Suprapubic skin (tissue), 4 donors: ENCODE results near the gene MYLK4. TPM values are rescaled to one million over a fixed set of nuclear protein-coding genes. Genes with fewer than 3 reads are reported as not detected.

Experiments used
- DNase-seq, 2 donors: peaks; one replicate each; pipeline ENCODE4 v3.0.0-alpha.2; 2019; ENCODE audit warnings: low spot score in 2 of 2
- H3K27ac ChIP-seq: fragments of 200-600 bp; sonication (generic); one replicate; pipeline ENCODE4 v1.5.1; 2019
- H3K27me3 ChIP-seq: fragments of 200-600 bp; sonication (generic); one replicate; pipeline ENCODE4 v1.5.1; 2019
- H3K36me3 ChIP-seq: fragments of 200-600 bp; sonication (generic); one replicate; pipeline ENCODE4 v1.5.1; 2019
- H3K4me1 ChIP-seq: fragments of 200-600 bp; sonication (generic); one replicate; pipeline ENCODE4 v1.5.1; 2019
- H3K4me3 ChIP-seq: fragments of 200-600 bp; sonication (generic); one replicate; pipeline ENCODE4 v1.5.1; 2019; ENCODE audit warnings: mild to moderate bottlenecking
- H3K9me3 ChIP-seq: fragments of 200-600 bp; sonication (generic); one replicate; pipeline ENCODE4 v1.5.1; 2019
- EP300 ChIP-seq: sonication (generic); formaldehyde crosslinking; IDR thresholded peaks from one replicate; pipeline ENCODE4 v1.6.1; 2017; ENCODE audit warnings: antibody characterized with exemption
- POLR2A ChIP-seq, 2 donors: fragments of 450-650 bp; IDR thresholded peaks; one replicate each; pipeline ENCODE4 v1.6.1; 2017; ENCODE audit warnings: antibody characterized with exemption in 2 of 2, mild to moderate bottlenecking in 2 of 2, moderate library complexity in 2 of 2
- POLR2AphosphoS5 ChIP-seq, 3 donors: sonication (generic); formaldehyde crosslinking; IDR thresholded peaks; one replicate each; pipeline ENCODE4 v1.6.1; 2017; ENCODE audit warnings: antibody characterized with exemption in 3 of 3
- WGBS: methylation state at CpG from one replicate; pipeline ENCODE4 v1.1.5; 2018; 5-methylcytosine and 5-hydroxymethylcytosine counted together
- total RNA-seq, 4 donors: library from RNA; depleted of rRNA; stranded (reverse); fragments of >200 nt; gene quantifications; one replicate each; pipeline ENCODE4 v1.1.0, GENCODE V29; 2016
- TF ChIP-seq, protein P1 (sequence below), 2 donors: fragments of 200-600 bp in 1 of 2; fragments of 450-650 bp in 1 of 2; sonication (generic) in 1 of 2; IDR thresholded peaks; one replicate each; pipeline ENCODE4 v1.5.1; 2016 to 2019; ENCODE audit warnings: antibody characterized with exemption in 2 of 2, mild to moderate bottlenecking in 1 of 2, moderate library complexity in 1 of 2

Gene MYLK4
- total RNA-seq, 4 donors from 2014 or later, result 1.8 to 6.6 (median 3.5) TPM

- TF ChIP-seq POLR2A (IDR thresholded peaks at IDR 0.05) (no peak), POLR2AphosphoS5 (IDR thresholded peaks at IDR 0.05) (no peak)
- 93% methylated on average over 4 of the region's 4 CpGs for WGBS
Measured at GRCh38 chr6:2617729-2618128, 133.0 kb downstream of the MYLK4 start.

DNA sequence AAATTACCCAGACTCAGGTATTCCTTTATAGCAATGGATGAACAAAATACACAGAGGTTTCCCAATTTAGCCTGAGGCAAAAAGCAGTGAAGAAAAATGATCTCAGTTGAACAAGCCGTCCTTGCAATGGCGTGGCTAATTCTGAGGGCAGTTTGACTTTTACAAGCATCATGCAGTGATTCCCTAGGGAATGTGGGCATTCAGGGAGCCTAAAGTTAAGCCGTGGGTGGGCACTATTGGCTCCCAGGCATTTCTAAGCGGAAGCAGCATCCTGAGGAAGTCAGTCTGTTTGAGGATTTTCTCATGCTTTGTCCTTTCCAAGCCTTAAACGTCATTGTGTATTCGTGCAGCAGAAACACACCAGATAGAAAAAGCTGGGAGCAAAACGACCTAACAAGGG is 133.9 kb downstream of the MYLK4 start:
- no peak overlapping the region for H3K27ac ChIP-seq
- H3K4me1 ChIP-seq, result no peaks in the 10 kb centered on the region
- H3K36me3 ChIP-seq, result no peaks in the 10 kb centered on the region
- no peaks in the 10 kb centered on the region for H3K9me3 ChIP-seq
- no peak for DNase-seq
- no peak for TF ChIP-seq POLR2AphosphoS5 (IDR thresholded peaks at IDR 0.05)
- no peak for TF ChIP-seq EP300
- peaks cover 6% of the 10 kb centered on the region for H3K27me3 ChIP-seq
- 74% methylated on average over 7 of the region's 7 CpGs for WGBS
- H3K4me3 ChIP-seq, result no peak overlapping the region

More at GRCh38 chr6:2617729-2618128, 133.0 kb downstream of the MYLK4 start:
- DNase-seq, result no peak
- no peaks in the 10 kb centered on the region for H3K9me3 ChIP-seq
- no peaks in the 10 kb centered on the region for H3K4me1 ChIP-seq
- no peak overlapping the region for H3K4me3 ChIP-seq
- no peaks in the 10 kb centered on the region for H3K36me3 ChIP-seq
- H3K27ac ChIP-seq, result no peak overlapping the region
- peaks cover 6% of the 10 kb centered on the region for H3K27me3 ChIP-seq

- DNase-seq, result no peak
- no peak overlapping the region for H3K27ac ChIP-seq
- WGBS, result 45% methylated on average over 3 of the region's 3 CpGs
- no peak overlapping the region for H3K4me3 ChIP-seq
- H3K9me3 ChIP-seq, result no peaks in the 10 kb centered on the region
- H3K36me3 ChIP-seq, result no peaks in the 10 kb centered on the region
- H3K27me3 ChIP-seq, result peaks cover 6% of the 10 kb centered on the region
- TF ChIP-seq POLR2A (IDR thresholded peaks at IDR 0.05), result no peak
- TF ChIP-seq, protein P1, sequence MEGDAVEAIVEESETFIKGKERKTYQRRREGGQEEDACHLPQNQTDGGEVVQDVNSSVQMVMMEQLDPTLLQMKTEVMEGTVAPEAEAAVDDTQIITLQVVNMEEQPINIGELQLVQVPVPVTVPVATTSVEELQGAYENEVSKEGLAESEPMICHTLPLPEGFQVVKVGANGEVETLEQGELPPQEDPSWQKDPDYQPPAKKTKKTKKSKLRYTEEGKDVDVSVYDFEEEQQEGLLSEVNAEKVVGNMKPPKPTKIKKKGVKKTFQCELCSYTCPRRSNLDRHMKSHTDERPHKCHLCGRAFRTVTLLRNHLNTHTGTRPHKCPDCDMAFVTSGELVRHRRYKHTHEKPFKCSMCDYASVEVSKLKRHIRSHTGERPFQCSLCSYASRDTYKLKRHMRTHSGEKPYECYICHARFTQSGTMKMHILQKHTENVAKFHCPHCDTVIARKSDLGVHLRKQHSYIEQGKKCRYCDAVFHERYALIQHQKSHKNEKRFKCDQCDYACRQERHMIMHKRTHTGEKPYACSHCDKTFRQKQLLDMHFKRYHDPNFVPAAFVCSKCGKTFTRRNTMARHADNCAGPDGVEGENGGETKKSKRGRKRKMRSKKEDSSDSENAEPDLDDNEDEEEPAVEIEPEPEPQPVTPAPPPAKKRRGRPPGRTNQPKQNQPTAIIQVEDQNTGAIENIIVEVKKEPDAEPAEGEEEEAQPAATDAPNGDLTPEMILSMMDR (IDR thresholded peaks at IDR 0.05), result no peak
- TF ChIP-seq POLR2AphosphoS5 (IDR thresholded peaks at IDR 0.05), result no peak
- no peak for TF ChIP-seq EP300
- no peaks in the 10 kb centered on the region for H3K4me1 ChIP-seq
Measured at GRCh38 chr6:2615251-2615650, 135.5 kb downstream of the MYLK4 start.

- peaks cover 6% of the 10 kb centered on the region for H3K27me3 ChIP-seq
- H3K36me3 ChIP-seq, result no peaks in the 10 kb centered on the region
- no peaks in the 10 kb centered on the region for H3K9me3 ChIP-seq
- H3K4me3 ChIP-seq, result no peak overlapping the region
- no peak for DNase-seq
- no peak overlapping the region for H3K27ac ChIP-seq
- H3K4me1 ChIP-seq, result no peaks in the 10 kb centered on the region
- 85% methylated on average over 5 of the region's 5 CpGs for WGBS
- TF ChIP-seq, protein P1 (IDR thresholded peaks at IDR 0.05), result no peak
- TF ChIP-seq EP300 (no peak), POLR2AphosphoS5 (IDR thresholded peaks at IDR 0.05) (no peak), POLR2A (IDR thresholded peaks at IDR 0.05) (no peak)
Measured at GRCh38 chr6:2614846-2615245, 135.9 kb downstream of the MYLK4 start.

DNA sequence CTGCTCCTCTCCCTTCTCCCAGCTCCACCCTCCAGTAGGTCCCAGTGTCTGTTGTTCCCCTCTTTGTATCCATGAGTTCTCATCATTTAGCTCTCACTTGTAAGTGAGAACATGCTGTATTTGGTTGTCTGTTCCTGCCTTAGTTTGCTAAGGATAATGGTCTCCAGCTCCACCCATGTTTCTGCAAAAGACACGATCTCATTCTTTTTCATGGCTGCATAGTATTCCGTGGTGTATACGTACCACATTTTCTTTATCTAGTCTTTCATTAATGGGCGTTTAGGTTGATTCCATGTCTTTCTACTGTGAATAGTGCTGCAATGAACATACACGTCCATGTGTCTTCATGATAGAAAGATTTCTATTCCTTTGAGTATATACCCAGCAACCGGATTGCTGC is 136.6 kb downstream of the MYLK4 start:
- no peak overlapping the region for H3K27ac ChIP-seq
- 93% methylated on average over 6 of the region's 6 CpGs for WGBS

More for the DNA sequence above, 136.6 kb downstream of the MYLK4 start:
- DNase-seq, result no peak
- Histone ChIP-seq H3K27me3 (no peaks in the 10 kb centered on the region), H3K4me1 (no peaks in the 10 kb centered on the region), H3K36me3 (no peaks in the 10 kb centered on the region), H3K9me3 (no peaks in the 10 kb centered on the region), H3K4me3 (no peak overlapping the region)
- TF ChIP-seq POLR2AphosphoS5 (IDR thresholded peaks at IDR 0.05) (no peak), EP300 (no peak), POLR2A (IDR thresholded peaks at IDR 0.05) (no peak)
- TF ChIP-seq, protein P1 (IDR thresholded peaks at IDR 0.05), result no peak

Other genes starting within 250 kb of the MYLK4 start
- gene WRNIP1, start 14.5 kb upstream of the MYLK4 start, total RNA-seq, result 10 to 100 TPM; 56.9 to 66.7 (median 63.4) TPM
- gene SERPINB1, start 90.9 kb upstream of the MYLK4 start, total RNA-seq, result 10 to 100 TPM; 11.8 to 20.6 (median 16.9) TPM
- 1 to 10 TPM; 1.0 to 4.0 (median 2.5) TPM for gene SERPINB9, start 152.4 kb upstream of the MYLK4 start, total RNA-seq
- gene SERPINB6, start 220.6 kb upstream of the MYLK4 start, total RNA-seq, result 10 to 100 TPM; 26.8 to 53.4 (median 36.8) TPM
- 10 to 100 TPM; 22.8 to 40.4 (median 38.3) TPM for gene NQO2, start 249.0 kb upstream of the MYLK4 start, total RNA-seq